Transverse colon (tissue), 4 donors: ENCODE results near the gene GPR18. TPM values are rescaled to one million over a fixed set of nuclear protein-coding genes. Genes with fewer than 3 reads are reported as not detected.
"Not testable (repeated sequence)": the region's sequence is repeated elsewhere in the genome, so short reads cannot be mapped to it uniquely, and the experiment has no call there.

Source experiments
- DNase-seq: peaks from one replicate; pipeline ENCODE4 v3.0.0-alpha.2; 2019
- H3K27ac ChIP-seq, 4 donors: fragments of 200-600 bp; sonication (generic); 2 replicates each; pipeline ENCODE4 v1.5.1; 2016 to 2018; ENCODE audit warnings: inconsistent platforms in 4 of 4
- H3K27me3 ChIP-seq: fragments of 200-600 bp; sonication (generic); 2 replicates; pipeline ENCODE4 v1.5.1; 2017; ENCODE audit warnings: inconsistent platforms
- H3K36me3 ChIP-seq, 4 donors: fragments of 200-600 bp; sonication (generic); 2 replicates each; pipeline ENCODE4 v1.5.1; 2017 to 2019; ENCODE audit warnings: inconsistent platforms in 4 of 4
- H3K4me1 ChIP-seq, 4 donors: fragments of 200-600 bp; sonication (generic); 2 replicates each; pipeline ENCODE4 v1.5.1; 2017 to 2020; ENCODE audit warnings: inconsistent platforms in 4 of 4
- H3K4me3 ChIP-seq, 4 donors: fragments of 200-600 bp; sonication (generic); 1 replicate in 1 of 4; 2 replicates in 3 of 4; pipeline versions ENCODE4 v1.5.1 to v1.6.1; 2017 to 2019; ENCODE audit warnings: inconsistent platforms in 4 of 4
- H3K9me3 ChIP-seq, 2 donors: fragments of 200-600 bp; sonication (generic); 2 replicates each; pipeline ENCODE4 v1.5.1; 2017 to 2019; ENCODE audit warnings: inconsistent platforms in 2 of 2
- CTCF ChIP-seq, 5 experiments: fragments of 200-600 bp in 3 of 5; fragments of 450-650 bp in 2 of 5; sonication (generic) in 3 of 5; IDR thresholded peaks; 1 replicate in 2 of 5; 2 replicates in 3 of 5; pipeline ENCODE4 v1.5.1; 2016 to 2017; ENCODE audit warnings: antibody characterized with exemption in 5 of 5, inconsistent platforms in 3 of 5, mild to moderate bottlenecking in 2 of 5, moderate library complexity in 1 of 5
- EP300 ChIP-seq: sonication (generic); formaldehyde crosslinking; IDR thresholded peaks from one replicate; pipeline ENCODE4 v1.6.1; 2017; ENCODE audit warnings: antibody characterized with exemption, low read depth
- POLR2A ChIP-seq: fragments of 450-650 bp; IDR thresholded peaks from one replicate; pipeline ENCODE4 v1.6.1; 2016; ENCODE audit warnings: antibody characterized with exemption, mild to moderate bottlenecking, moderate library complexity
- POLR2AphosphoS5 ChIP-seq, 3 donors: sonication (generic); formaldehyde crosslinking; IDR thresholded peaks; one replicate each; pipeline ENCODE4 v1.6.1; 2016; ENCODE audit warnings: antibody characterized with exemption in 3 of 3
- WGBS, 2 donors: methylation state at CpG; one replicate each; pipeline ENCODE4 v1.1.5; 2018; ENCODE audit warnings: low coverage in 1 of 2; 5-methylcytosine and 5-hydroxymethylcytosine counted together
- in situ Hi-C, 4 donors: fragments of 200-750 bp; cut with MboI; loops; one replicate each; pipeline versions ENCODE4 v1.15.0 to v1.15.1; 2017; ENCODE audit warnings: low sequenced_read_pairs in 3 of 4, low pct_ligation_motif_present in 1 of 4, low pct_unique_long_range_greater_than_20kb in 1 of 4
- intact Hi-C: fragments of 100-400 bp; cut with DNase I; formaldehyde crosslinking; loops from one replicate; pipeline ENCODE4 v1.15.1; 2023; ENCODE audit warnings: low total_unique reads
- total RNA-seq, 4 donors: library from RNA; depleted of rRNA; stranded (reverse); fragments of >200 nt; gene quantifications; one replicate each; pipeline ENCODE4 v1.1.0, GENCODE V29; 2016

The GPR18 gene
- total RNA-seq, 4 donors from 2014 or later, result 0.41 to 0.48 TPM; not detected in 2

DNA sequence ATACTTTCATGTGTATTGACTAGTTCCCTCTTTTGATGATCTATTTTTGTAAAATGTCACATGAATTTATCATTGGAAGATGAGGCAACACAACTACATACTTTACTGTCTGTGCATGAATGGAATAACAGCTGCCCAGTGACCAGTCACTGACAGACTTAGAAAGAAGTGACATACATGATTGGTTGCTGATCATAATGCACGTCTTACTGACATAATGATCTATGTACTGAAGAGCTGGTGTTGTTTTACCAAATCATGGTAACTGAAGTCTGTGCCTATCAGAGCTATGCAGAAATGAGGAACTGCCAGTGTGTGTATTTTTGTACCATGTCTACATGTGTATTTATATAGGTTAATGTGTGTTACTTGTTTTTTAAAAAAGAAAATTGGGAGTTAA, 26.5 kb downstream of the GPR18 start:
- H3K27ac ChIP-seq, result no peak overlapping the region
- no peak for DNase-seq
- H3K4me1 ChIP-seq, result peaks cover 4 to 32% (median 10%) of the 10 kb centered on the region in 4 donors
- H3K36me3 ChIP-seq, result no peaks in the 10 kb centered on the region
- H3K27me3 ChIP-seq, result no peaks in the 10 kb centered on the region
- H3K4me3 ChIP-seq, result no peak overlapping the region
- WGBS, 2 donors, result 38 to 75% methylated on average over 1 of the region's 1 CpG
- no peaks in the 10 kb centered on the region for H3K9me3 ChIP-seq
- TF ChIP-seq POLR2AphosphoS5 (IDR thresholded peaks at IDR 0.05) (no peak), EP300 (no peak), POLR2A (no peak), CTCF (IDR thresholded peaks at IDR 0.05) (no peak)
- in situ Hi-C loops, result no loop called here
- intact Hi-C loops, result no loop called here

- peaks cover 4 to 39% (median 10%) of the 10 kb centered on the region in 4 donors for H3K4me1 ChIP-seq
- WGBS, 2 donors, result 83 to 92% methylated on average over 2 to 3 of the region's 3 CpGs
- no peak overlapping the region for H3K4me3 ChIP-seq
- H3K36me3 ChIP-seq, result no peaks in the 10 kb centered on the region
- no peak for TF ChIP-seq POLR2A
- TF ChIP-seq EP300, result no peak
- TF ChIP-seq POLR2AphosphoS5 (IDR thresholded peaks at IDR 0.05), result no peak
- no peak for TF ChIP-seq CTCF (IDR thresholded peaks at IDR 0.05)
- no peaks in the 10 kb centered on the region for H3K27me3 ChIP-seq
- intact Hi-C loops (no loop called here), in situ Hi-C loops (no loop called here)
- no peaks in the 10 kb centered on the region for H3K9me3 ChIP-seq
- DNase-seq, result no peak
- no peak overlapping the region for H3K27ac ChIP-seq
Observed at GRCh38 chr13:99230991-99231390, 27.2 kb downstream of the GPR18 start.

- DNase-seq, intact Hi-C loops, H3K27me3 ChIP-seq, in situ Hi-C loops, H3K27ac ChIP-seq, H3K9me3 ChIP-seq, H3K36me3 ChIP-seq, H3K4me3 ChIP-seq: not testable (repeated sequence)
- WGBS, 2 donors, result 79 to 94% methylated on average over 4 to 12 of the region's 12 CpGs
- H3K4me1 ChIP-seq, result peaks cover 4 to 41% (median 10%) of the 10 kb centered on the region in 4 donors
Observed at GRCh38 chr13:99230588-99230987, 27.6 kb downstream of the GPR18 start.

DNA sequence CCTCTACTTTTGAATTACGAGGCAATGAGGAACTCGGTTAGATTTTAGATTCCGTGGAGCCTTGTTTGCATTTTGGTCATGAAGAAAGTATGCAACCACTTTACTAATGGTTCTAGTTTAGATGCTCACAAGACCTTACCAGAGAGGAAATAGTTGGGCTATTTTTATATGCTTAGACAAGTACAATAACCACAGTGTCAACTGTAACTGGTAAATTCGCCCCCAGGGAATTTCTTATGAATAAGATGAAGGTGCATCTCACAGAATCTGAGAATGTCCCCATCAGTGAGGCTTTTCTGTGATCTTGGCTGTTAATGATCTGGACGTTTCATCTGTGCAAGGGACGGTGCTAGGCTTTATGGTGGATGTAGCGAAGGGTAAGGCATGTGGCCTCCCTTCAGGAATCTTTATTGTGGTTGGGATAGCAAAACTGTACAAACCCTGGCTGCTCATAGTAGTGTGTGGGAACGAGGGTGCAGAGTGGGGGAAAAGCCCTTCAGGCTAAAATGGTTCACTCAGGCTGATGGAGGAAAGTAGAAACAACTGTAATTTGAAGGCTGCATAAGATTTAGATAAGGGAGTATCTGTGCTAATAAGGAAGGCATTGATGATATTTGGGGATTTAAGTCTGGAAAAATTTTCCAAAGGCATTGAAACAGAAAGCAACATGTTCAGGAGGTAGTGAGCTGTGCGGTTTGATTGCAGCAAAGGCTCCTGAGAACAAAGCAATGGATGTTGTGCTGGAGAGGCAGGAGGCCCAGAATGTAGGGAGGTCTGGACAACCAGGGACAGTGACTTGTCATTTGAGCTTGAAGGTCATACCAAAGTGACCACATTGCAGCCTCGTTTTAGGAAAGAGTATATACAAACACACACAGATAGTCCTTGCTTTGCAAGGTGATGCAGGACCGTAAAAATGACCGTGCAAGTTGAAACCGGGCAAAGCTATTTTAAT, 29.2 kb downstream of the GPR18 start:
- no peak for DNase-seq
- H3K4me3 ChIP-seq, result no peak overlapping the region
- H3K27ac ChIP-seq, result peak overlapping the region in 3 of 4 donors; percentile 14 to 47 (median 32)
- intact Hi-C loops (no loop called here), in situ Hi-C loops (no loop called here)
- H3K4me1 ChIP-seq, result peaks cover 4 to 45% (median 10%) of the 10 kb centered on the region in 4 donors
- TF ChIP-seq POLR2AphosphoS5 (IDR thresholded peaks at IDR 0.05), result no peak
- TF ChIP-seq EP300, result no peak
- TF ChIP-seq POLR2A, result no peak
- TF ChIP-seq CTCF (IDR thresholded peaks at IDR 0.05), result no peak
- no peaks in the 10 kb centered on the region for H3K36me3 ChIP-seq
- no peaks in the 10 kb centered on the region for H3K9me3 ChIP-seq
- H3K27me3 ChIP-seq, result no peaks in the 10 kb centered on the region
- 56 to 69% methylated on average over 10 to 13 of the region's 13 CpGs for WGBS, 2 donors
